AG04449 (cell line): ENCODE data around the gene PRR29.

Experiments used
- CTCF ChIA-PET: fragments of 350-600 bp; formaldehyde crosslinking; extraction: SDS; loops from one replicate; lab custom pipeline; 2021; ENCODE audit warnings: antibody characterized with exemption; lab: Yijun Ruan, JAX
- POLR2A ChIA-PET: fragments of 400-600, 350-600 bp; formaldehyde crosslinking; extraction: SDS; loops from one replicate; lab custom pipeline; 2020; ENCODE audit warnings: antibody characterized with exemption, inconsistent platforms; lab: Yijun Ruan, JAX
- DNase-seq: peaks from one replicate; pipeline ENCODE4 v3.0.0-alpha.2; 2010; ENCODE audit warnings: low read depth, low spot score
- H3K4me3 ChIP-seq: 2 replicates; pipeline ENCODE4 v1.5.1; 2011; ENCODE audit warnings: low read depth, mild to moderate bottlenecking, control low read depth, low read length
- TF ChIP-seq, protein P1 (sequence below): IDR thresholded peaks from one replicate; pipeline ENCODE4 v1.5.1; 2011; ENCODE audit warnings: mild to moderate bottlenecking, moderate library complexity, low read length, control low read depth, inconsistent platforms; ENCODE audit not compliant: insufficient read depth; ENCODE audit errors: missing control alignments

The PRR29 gene

DNA sequence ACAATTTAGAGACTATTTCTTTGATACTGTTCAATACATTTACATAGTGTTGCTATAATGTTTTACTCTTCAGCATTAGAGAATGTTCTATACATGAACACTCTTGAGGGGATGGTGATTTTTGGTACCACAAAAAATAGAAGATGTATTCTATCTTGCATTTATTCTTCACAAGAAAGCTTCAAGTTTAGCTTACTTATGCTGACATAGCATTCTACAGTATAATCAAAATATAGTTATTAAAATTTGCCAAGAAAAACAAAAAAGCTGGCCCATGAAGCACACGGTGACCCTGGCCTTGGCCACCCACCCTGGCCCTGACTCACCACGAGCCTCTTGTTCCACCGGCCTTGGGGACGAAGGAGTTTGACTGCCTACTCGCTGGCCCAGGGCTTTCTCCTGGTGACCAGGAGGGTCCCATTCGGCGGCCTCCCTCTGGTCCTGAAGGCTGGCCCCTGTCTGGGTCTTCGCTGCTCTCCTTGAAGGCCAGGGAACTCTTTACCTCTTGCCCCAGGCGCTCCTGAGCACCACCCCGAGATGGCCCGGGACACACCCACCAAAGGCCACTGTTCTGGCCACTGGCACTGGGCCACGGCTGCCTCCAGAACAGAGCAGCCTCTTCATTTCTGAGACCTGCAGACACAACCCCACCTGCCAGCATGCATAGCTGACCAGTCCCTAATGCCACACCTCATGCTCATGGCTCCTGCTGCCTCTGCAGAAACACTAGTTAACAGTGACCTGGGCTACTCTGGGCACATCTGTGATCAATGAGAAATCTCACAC lies 44.7 kb downstream of the PRR29 start:
- no peak for DNase-seq
- TF ChIP-seq, protein P1, sequence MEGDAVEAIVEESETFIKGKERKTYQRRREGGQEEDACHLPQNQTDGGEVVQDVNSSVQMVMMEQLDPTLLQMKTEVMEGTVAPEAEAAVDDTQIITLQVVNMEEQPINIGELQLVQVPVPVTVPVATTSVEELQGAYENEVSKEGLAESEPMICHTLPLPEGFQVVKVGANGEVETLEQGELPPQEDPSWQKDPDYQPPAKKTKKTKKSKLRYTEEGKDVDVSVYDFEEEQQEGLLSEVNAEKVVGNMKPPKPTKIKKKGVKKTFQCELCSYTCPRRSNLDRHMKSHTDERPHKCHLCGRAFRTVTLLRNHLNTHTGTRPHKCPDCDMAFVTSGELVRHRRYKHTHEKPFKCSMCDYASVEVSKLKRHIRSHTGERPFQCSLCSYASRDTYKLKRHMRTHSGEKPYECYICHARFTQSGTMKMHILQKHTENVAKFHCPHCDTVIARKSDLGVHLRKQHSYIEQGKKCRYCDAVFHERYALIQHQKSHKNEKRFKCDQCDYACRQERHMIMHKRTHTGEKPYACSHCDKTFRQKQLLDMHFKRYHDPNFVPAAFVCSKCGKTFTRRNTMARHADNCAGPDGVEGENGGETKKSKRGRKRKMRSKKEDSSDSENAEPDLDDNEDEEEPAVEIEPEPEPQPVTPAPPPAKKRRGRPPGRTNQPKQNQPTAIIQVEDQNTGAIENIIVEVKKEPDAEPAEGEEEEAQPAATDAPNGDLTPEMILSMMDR, result no peak
- POLR2A ChIA-PET, result no interaction called here
- no peak overlapping the region for H3K4me3 ChIP-seq
- CTCF ChIA-PET, result interaction anchor here (1.1 to 18.8 kb wide), 6 partner anchors 15 to 131 kb away, joined by 3 to 224 read pairs (median 8); no protein-coding TSS in a partner anchor

DNA sequence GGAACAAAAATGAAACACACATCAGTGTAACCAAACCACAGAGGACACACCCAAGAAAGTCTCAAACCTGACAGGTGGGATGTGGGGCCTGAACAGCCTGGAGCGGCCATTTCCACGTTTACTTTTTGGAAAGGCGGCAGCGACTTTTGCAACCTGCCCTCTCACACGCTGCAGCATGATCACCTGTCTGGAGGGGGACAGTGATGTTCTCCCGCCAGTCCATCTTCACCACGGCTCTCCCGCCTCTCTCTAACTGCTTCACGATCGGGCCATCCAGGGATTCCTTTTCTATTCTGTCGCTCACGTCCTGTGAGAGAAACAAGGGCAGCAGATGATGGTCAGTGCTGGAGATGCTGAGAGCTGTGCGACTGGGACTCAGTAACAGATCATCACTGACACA lies 47.0 kb downstream of the PRR29 start:
- ChIA-PET CTCF (interaction anchor here (1.0 to 18.8 kb wide), 4 partner anchors 17 to 134 kb away, joined by 3 to 224 read pairs (median 10); partner anchors contain the start of gene CSHL1), POLR2A (no interaction called here)
- DNase-seq, result no peak
- TF ChIP-seq, protein P1, result no peak
- no peak overlapping the region for H3K4me3 ChIP-seq

DNA sequence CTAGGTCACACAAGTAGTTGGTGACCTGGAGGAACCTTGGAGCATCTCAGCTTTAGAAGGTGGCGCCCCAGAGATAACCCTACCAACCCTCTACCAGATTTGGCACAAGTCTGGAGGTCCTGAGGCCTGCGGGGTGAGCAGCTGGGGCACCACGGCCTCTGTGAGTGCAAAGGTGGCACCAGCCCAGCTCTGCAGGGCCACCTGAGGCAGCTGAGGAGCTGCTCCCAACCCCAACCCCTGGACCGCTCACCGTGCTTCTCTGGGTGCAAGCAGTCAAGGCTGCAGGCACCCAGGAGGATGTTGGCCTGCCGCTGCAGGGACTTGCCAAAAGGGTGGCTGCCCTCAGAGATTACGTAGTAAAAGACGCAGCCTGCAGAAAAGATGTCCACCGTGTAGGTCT lies 50.7 kb downstream of the PRR29 start:
- no peak for DNase-seq
- ChIA-PET CTCF (interaction anchor here (0.6 to 18.8 kb wide), 6 partner anchors 15 to 147 kb away, joined by 3 to 224 read pairs (median 4); partner anchors contain the start of gene GH1), POLR2A (no interaction called here)
- TF ChIP-seq, protein P1, result no peak
- H3K4me3 ChIP-seq, result no peak overlapping the region

DNA sequence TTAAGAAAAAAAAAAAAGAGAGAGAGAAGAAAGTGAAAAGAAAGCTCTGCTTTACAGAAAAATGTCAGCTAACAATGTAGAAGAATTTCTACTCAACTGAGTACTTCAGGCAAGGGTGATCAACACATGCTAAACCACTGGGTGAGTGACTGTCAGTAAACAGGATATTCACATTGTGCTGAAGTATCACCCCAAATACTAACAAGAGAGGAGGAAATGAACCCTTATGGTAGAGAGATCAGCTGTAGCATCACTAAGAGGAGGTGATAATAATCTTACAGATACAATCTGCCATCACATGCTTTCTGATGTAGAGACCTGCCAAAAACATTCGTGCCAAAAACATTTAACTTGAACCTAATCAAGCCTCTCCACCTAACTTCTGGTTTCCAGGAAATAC lies 53.0 kb downstream of the PRR29 start:
- DNase-seq, result no peak
- ChIA-PET POLR2A (interaction anchor here (0.7 kb wide), 1 partner anchor 727 kb away, joined by 4 read pairs; no protein-coding TSS in a partner anchor), CTCF (interaction anchor here (0.9 to 18.8 kb wide), 3 partner anchors 9 to 83 kb away, joined by 3 to 224 read pairs (median 29); no protein-coding TSS in a partner anchor)
- TF ChIP-seq, protein P1, result no peak
- H3K4me3 ChIP-seq, result no peak overlapping the region

DNA sequence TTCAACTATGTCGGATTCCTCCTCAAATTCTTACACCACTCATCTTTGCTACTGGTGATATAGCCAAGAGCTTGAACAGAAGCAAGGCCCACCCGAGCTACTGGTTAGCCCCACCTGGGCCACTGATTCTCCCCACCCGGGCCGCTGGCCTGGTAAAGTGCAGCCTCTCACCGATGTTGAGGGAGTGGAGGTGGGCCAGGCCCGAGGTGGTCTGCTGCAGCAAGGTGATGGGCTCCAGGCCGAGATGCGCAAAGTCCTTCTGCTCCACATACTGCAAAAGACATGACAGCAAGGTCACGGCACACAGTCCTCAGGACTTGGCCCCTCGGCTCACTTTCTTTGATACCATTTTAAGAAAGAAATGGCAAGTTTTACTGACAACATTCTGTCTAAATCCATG lies 55.0 kb downstream of the PRR29 start:
- TF ChIP-seq, protein P1, result no peak
- H3K4me3 ChIP-seq, result no peak overlapping the region
- POLR2A ChIA-PET, result no interaction called here
- CTCF ChIA-PET, result interaction anchor here (1.0 to 18.8 kb wide), 4 partner anchors 8 to 79 kb away, joined by 3 to 224 read pairs (median 13); no protein-coding TSS in a partner anchor
- no peak for DNase-seq
